KMS-11 (cell line): ENCODE data around the gene C1QL1.

Source experiments
- H2AFZ ChIP-seq: fragments of 200-600 bp; sonication (generic); 2 replicates; pipeline ENCODE4 v1.6.1; 2016; ENCODE audit warnings: antibody characterized with exemption, mixed run types, low read depth
- H3K27ac ChIP-seq: fragments of 200-600 bp; sonication (generic); 2 replicates; pipeline ENCODE4 v1.6.1; 2016; ENCODE audit warnings: mild to moderate bottlenecking, mixed run types
- H3K27me3 ChIP-seq: fragments of 200-600 bp; sonication (generic); 2 replicates; pipeline ENCODE4 v1.6.1; 2017; ENCODE audit warnings: mild to moderate bottlenecking, low read depth, mixed run types, moderate library complexity; ENCODE audit not compliant: insufficient read depth
- H3K36me3 ChIP-seq: fragments of 200-600 bp; sonication (generic); 2 replicates; pipeline ENCODE4 v1.6.1; 2017; ENCODE audit warnings: mild to moderate bottlenecking, mixed run types; ENCODE audit not compliant: insufficient read depth
- H3K4me1 ChIP-seq: fragments of 200-600 bp; sonication (generic); 2 replicates; pipeline ENCODE4 v1.6.1; 2016; ENCODE audit warnings: mild to moderate bottlenecking, low read depth, mixed run types; ENCODE audit not compliant: poor library complexity, severe bottlenecking
- H3K4me2 ChIP-seq: fragments of 200-600 bp; sonication (generic); 2 replicates; pipeline ENCODE4 v1.7.0; 2016; ENCODE audit warnings: mild to moderate bottlenecking, mixed run types
- H3K4me3 ChIP-seq: fragments of 200-600 bp; sonication (generic); IDR thresholded peaks from 2 replicates; pipeline ENCODE4 v1.6.1; 2017; ENCODE audit warnings: low read depth, low read length, mixed read lengths; ENCODE audit not compliant: insufficient read depth
- H3K79me2 ChIP-seq: fragments of 200-600 bp; sonication (generic); 2 replicates; pipeline ENCODE4 v1.6.1; 2016; ENCODE audit warnings: low read depth, mixed run types; ENCODE audit not compliant: insufficient read depth
- H3K9ac ChIP-seq: fragments of 200-600 bp; sonication (generic); 2 replicates; pipeline ENCODE4 v1.6.1; 2016; ENCODE audit warnings: mild to moderate bottlenecking, mixed run types
- H4K20me1 ChIP-seq: fragments of 200-600 bp; sonication (generic); 2 replicates; pipeline ENCODE4 v1.6.1; 2016; ENCODE audit warnings: mild to moderate bottlenecking, mixed run types; ENCODE audit not compliant: insufficient read depth
- CTCF ChIP-seq: fragments of 200-600 bp; sonication (generic); conservative IDR thresholded peaks from 2 replicates; pipeline ENCODE4 v1.6.1; 2017; ENCODE audit warnings: low read depth, mild to moderate bottlenecking, antibody characterized with exemption, low read length, moderate library complexity, mixed read lengths

Gene C1QL1

GRCh38 chr17:45005700-45006099 lies 37.6 kb upstream of the C1QL1 start:
- Histone ChIP-seq H2AFZ (no peak overlapping the region), H3K4me2 (no peak overlapping the region), H3K79me2 (no peaks in the 10 kb centered on the region), H4K20me1 (no peaks in the 10 kb centered on the region), H3K36me3 (no peaks in the 10 kb centered on the region), H3K27me3 (peaks cover 20% of the 10 kb centered on the region), H3K4me1 (no peaks in the 10 kb centered on the region), H3K4me3 (no peak overlapping the region), H3K27ac (no peak overlapping the region), H3K9ac (no peak overlapping the region)
- TF ChIP-seq CTCF, result no peak

- no peak for TF ChIP-seq CTCF
- H3K9ac ChIP-seq, result no peak overlapping the region
- H3K4me1 ChIP-seq, result no peaks in the 10 kb centered on the region
- no peak overlapping the region for H3K4me3 ChIP-seq
- no peaks in the 10 kb centered on the region for H3K36me3 ChIP-seq
- H3K4me2 ChIP-seq, result no peak overlapping the region
- peaks cover 20% of the 10 kb centered on the region for H3K27me3 ChIP-seq
- H3K27ac ChIP-seq, result no peak overlapping the region
- no peak overlapping the region for H2AFZ ChIP-seq
- H4K20me1 ChIP-seq, result no peaks in the 10 kb centered on the region
- no peaks in the 10 kb centered on the region for H3K79me2 ChIP-seq
Observed at GRCh38 chr17:45004388-45004787, 36.3 kb upstream of the C1QL1 start.

GRCh38 chr17:45003877-45004276 lies 35.8 kb upstream of the C1QL1 start:
- Histone ChIP-seq H3K27me3 (peaks cover 20% of the 10 kb centered on the region), H3K27ac (no peak overlapping the region), H3K4me1 (no peaks in the 10 kb centered on the region), H2AFZ (0 out of 2 replicates have a peak overlapping the region, but pooled peaks have one; percentile 8), H3K4me3 (no peak overlapping the region), H3K4me2 (no peak overlapping the region), H3K9ac (no peak overlapping the region), H4K20me1 (no peaks in the 10 kb centered on the region), H3K79me2 (no peaks in the 10 kb centered on the region), H3K36me3 (no peaks in the 10 kb centered on the region)
- TF ChIP-seq CTCF, result no peak

- Histone ChIP-seq H3K4me3 (no peak overlapping the region), H3K27ac (no peak overlapping the region), H4K20me1 (no peaks in the 10 kb centered on the region), H3K4me1 (no peaks in the 10 kb centered on the region), H2AFZ (no peak overlapping the region), H3K9ac (no peak overlapping the region), H3K79me2 (no peaks in the 10 kb centered on the region), H3K4me2 (no peak overlapping the region), H3K27me3 (peaks cover 26% of the 10 kb centered on the region), H3K36me3 (no peaks in the 10 kb centered on the region)
- TF ChIP-seq CTCF, result no peak
Observed at GRCh38 chr17:45001310-45001709, 33.2 kb upstream of the C1QL1 start.
